PC-3 (cell line): ENCODE measurements around the gene KLK5.

Experiments
- EZH2 ChIP-seq: fragments of 300-600 bp; sonication (generic); IDR thresholded peaks from one replicate; pipeline ENCODE4 v1.6.1; 2017; ENCODE audit warnings: antibody characterized with exemption, mild to moderate bottlenecking, low read length; ENCODE audit not compliant: unreplicated experiment
- EZH2phosphoT487 ChIP-seq: fragments of 300-600 bp; sonication (generic); IDR thresholded peaks from 2 replicates; pipeline ENCODE4 v1.6.1; 2018; ENCODE audit warnings: mild to moderate bottlenecking, antibody characterized with exemption, low read length, borderline replicate concordance
- TF ChIP-seq, protein P1 (sequence below): fragments of 300-600 bp; sonication (generic); conservative IDR thresholded peaks from 2 replicates; pipeline ENCODE4 v1.5.1; 2017; ENCODE audit warnings: antibody characterized with exemption, low read depth, mild to moderate bottlenecking, low read length

- TF ChIP-seq, protein P1, sequence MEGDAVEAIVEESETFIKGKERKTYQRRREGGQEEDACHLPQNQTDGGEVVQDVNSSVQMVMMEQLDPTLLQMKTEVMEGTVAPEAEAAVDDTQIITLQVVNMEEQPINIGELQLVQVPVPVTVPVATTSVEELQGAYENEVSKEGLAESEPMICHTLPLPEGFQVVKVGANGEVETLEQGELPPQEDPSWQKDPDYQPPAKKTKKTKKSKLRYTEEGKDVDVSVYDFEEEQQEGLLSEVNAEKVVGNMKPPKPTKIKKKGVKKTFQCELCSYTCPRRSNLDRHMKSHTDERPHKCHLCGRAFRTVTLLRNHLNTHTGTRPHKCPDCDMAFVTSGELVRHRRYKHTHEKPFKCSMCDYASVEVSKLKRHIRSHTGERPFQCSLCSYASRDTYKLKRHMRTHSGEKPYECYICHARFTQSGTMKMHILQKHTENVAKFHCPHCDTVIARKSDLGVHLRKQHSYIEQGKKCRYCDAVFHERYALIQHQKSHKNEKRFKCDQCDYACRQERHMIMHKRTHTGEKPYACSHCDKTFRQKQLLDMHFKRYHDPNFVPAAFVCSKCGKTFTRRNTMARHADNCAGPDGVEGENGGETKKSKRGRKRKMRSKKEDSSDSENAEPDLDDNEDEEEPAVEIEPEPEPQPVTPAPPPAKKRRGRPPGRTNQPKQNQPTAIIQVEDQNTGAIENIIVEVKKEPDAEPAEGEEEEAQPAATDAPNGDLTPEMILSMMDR: no peak
- TF ChIP-seq EZH2 (no peak), EZH2phosphoT487 (no peak)
Observed at GRCh38 chr19:50983625-50984292, 30.9 kb upstream of the KLK5 start, which contains the start of gene KLK7.
